ENCODE measurements around the gene CD36.

The CD36 gene

GRCh38 chr7:80637911-80638765, at the start of gene CD36:
CD36 (plus strand) TSS chr7:80638642; CDS start chr7:80646741, 8,099 bp downstream.
- H3K4me1 ChIP-seq (ENCODE audit: control insufficient read depth, insufficient read depth, low read length) = no peaks in the 10 kb centered on the region
- H3K9ac ChIP-seq (ENCODE audit: low read length in 2 of 2) = no peak within 1 kb of the TSS
- no peaks in the 10 kb centered on the region for H3K9me3 ChIP-seq (ENCODE audit: control insufficient read depth in 2 of 2, low read length in 2 of 2)
- peak within 1 kb of the TSS in 1 of 2 donors; percentile 1 for H3K4me3 ChIP-seq (ENCODE audit: low read length in 2 of 2)
- H3K27ac ChIP-seq (ENCODE audit: low read length) = no peak within 1 kb of the TSS
- H3K27me3 ChIP-seq (ENCODE audit: control insufficient read depth in 1 of 2, insufficient read depth in 2 of 2, low read length in 2 of 2) = no peaks in the 10 kb centered on the region
- no peaks in the 10 kb centered on the region for H3K36me3 ChIP-seq (ENCODE audit: control insufficient read depth in 2 of 2, insufficient read depth in 2 of 2, low read length in 2 of 2)

- Histone ChIP-seq H3K4me3 (ENCODE audit: low read length in 2 of 2) (no peak overlapping the region), H3K4me1 (ENCODE audit: control insufficient read depth, insufficient read depth, low read length) (no peaks in the 10 kb centered on the region), H3K27ac (ENCODE audit: low read length) (no peak overlapping the region), H3K36me3 (ENCODE audit: control insufficient read depth in 2 of 2, insufficient read depth in 2 of 2, low read length in 2 of 2) (no peaks in the 10 kb centered on the region), H3K9me3 (ENCODE audit: control insufficient read depth in 2 of 2, low read length in 2 of 2) (no peaks in the 10 kb centered on the region), H3K9ac (ENCODE audit: low read length in 2 of 2) (no peak overlapping the region), H3K27me3 (ENCODE audit: control insufficient read depth in 1 of 2, insufficient read depth in 2 of 2, low read length in 2 of 2) (no peaks in the 10 kb centered on the region)
Measured at GRCh38 chr7:80589631-80590030, 48.8 kb upstream of the CD36 start.

GRCh38 chr7:80591654-80592053, 46.8 kb upstream of the CD36 start:
- Histone ChIP-seq H3K4me3 (ENCODE audit: low read length in 2 of 2) (no peak overlapping the region), H3K27ac (ENCODE audit: low read length) (no peak overlapping the region), H3K36me3 (ENCODE audit: control insufficient read depth in 2 of 2, insufficient read depth in 2 of 2, low read length in 2 of 2) (no peaks in the 10 kb centered on the region)

GRCh38 chr7:80593869-80594586, 44.4 kb upstream of the CD36 start:
- Histone ChIP-seq H3K4me1 (ENCODE audit: control insufficient read depth, insufficient read depth, low read length) (no peaks in the 10 kb centered on the region), H3K4me3 (ENCODE audit: low read length in 2 of 2) (no peak overlapping the region), H3K9ac (ENCODE audit: low read length in 2 of 2) (no peak overlapping the region), H3K36me3 (ENCODE audit: control insufficient read depth in 2 of 2, insufficient read depth in 2 of 2, low read length in 2 of 2) (no peaks in the 10 kb centered on the region), H3K27me3 (ENCODE audit: control insufficient read depth in 1 of 2, insufficient read depth in 2 of 2, low read length in 2 of 2) (no peaks in the 10 kb centered on the region), H3K27ac (ENCODE audit: low read length) (no peak overlapping the region), H3K9me3 (ENCODE audit: control insufficient read depth in 2 of 2, low read length in 2 of 2) (no peaks in the 10 kb centered on the region)

More at GRCh38 chr7:80591654-80592053, 46.8 kb upstream of the CD36 start:
- Histone ChIP-seq H3K4me1 (ENCODE audit: control insufficient read depth, insufficient read depth, low read length) (no peaks in the 10 kb centered on the region), H3K9ac (ENCODE audit: low read length in 2 of 2) (no peak overlapping the region), H3K9me3 (ENCODE audit: control insufficient read depth in 2 of 2, low read length in 2 of 2) (no peaks in the 10 kb centered on the region), H3K27me3 (ENCODE audit: control insufficient read depth in 1 of 2, insufficient read depth in 2 of 2, low read length in 2 of 2) (no peaks in the 10 kb centered on the region)

GRCh38 chr7:80596933-80597517, 41.4 kb upstream of the CD36 start:
- Histone ChIP-seq H3K4me1 (ENCODE audit: control insufficient read depth, insufficient read depth, low read length) (no peaks in the 10 kb centered on the region), H3K36me3 (ENCODE audit: control insufficient read depth in 2 of 2, insufficient read depth in 2 of 2, low read length in 2 of 2) (no peaks in the 10 kb centered on the region), H3K4me3 (ENCODE audit: low read length in 2 of 2) (no peak overlapping the region), H3K27ac (ENCODE audit: low read length) (no peak overlapping the region), H3K27me3 (ENCODE audit: control insufficient read depth in 1 of 2, insufficient read depth in 2 of 2, low read length in 2 of 2) (no peaks in the 10 kb centered on the region), H3K9ac (ENCODE audit: low read length in 2 of 2) (no peak overlapping the region), H3K9me3 (ENCODE audit: control insufficient read depth in 2 of 2, low read length in 2 of 2) (no peaks in the 10 kb centered on the region)

GRCh38 chr7:80597875-80598274, 40.6 kb upstream of the CD36 start:
- H3K27ac ChIP-seq (ENCODE audit: low read length) = no peak overlapping the region
- H3K9me3 ChIP-seq (ENCODE audit: control insufficient read depth in 2 of 2, low read length in 2 of 2) = no peaks in the 10 kb centered on the region
- H3K27me3 ChIP-seq (ENCODE audit: control insufficient read depth in 1 of 2, insufficient read depth in 2 of 2, low read length in 2 of 2) = no peaks in the 10 kb centered on the region
- no peak overlapping the region for H3K4me3 ChIP-seq (ENCODE audit: low read length in 2 of 2)
- H3K36me3 ChIP-seq (ENCODE audit: control insufficient read depth in 2 of 2, insufficient read depth in 2 of 2, low read length in 2 of 2) = no peaks in the 10 kb centered on the region
- H3K9ac ChIP-seq (ENCODE audit: low read length in 2 of 2) = no peak overlapping the region
- no peaks in the 10 kb centered on the region for H3K4me1 ChIP-seq (ENCODE audit: control insufficient read depth, insufficient read depth, low read length)

- H3K4me1 ChIP-seq (ENCODE audit: control insufficient read depth, insufficient read depth, low read length) = no peaks in the 10 kb centered on the region
- H3K4me3 ChIP-seq (ENCODE audit: low read length in 2 of 2) = no peak overlapping the region
- H3K27me3 ChIP-seq (ENCODE audit: control insufficient read depth in 1 of 2, insufficient read depth in 2 of 2, low read length in 2 of 2) = no peaks in the 10 kb centered on the region
- H3K27ac ChIP-seq (ENCODE audit: low read length) = no peak overlapping the region
- no peaks in the 10 kb centered on the region for H3K36me3 ChIP-seq (ENCODE audit: control insufficient read depth in 2 of 2, insufficient read depth in 2 of 2, low read length in 2 of 2)
- H3K9me3 ChIP-seq (ENCODE audit: control insufficient read depth in 2 of 2, low read length in 2 of 2) = no peaks in the 10 kb centered on the region
- no peak overlapping the region for H3K9ac ChIP-seq (ENCODE audit: low read length in 2 of 2)
Measured at GRCh38 chr7:80600046-80600445, 38.4 kb upstream of the CD36 start.

- no peaks in the 10 kb centered on the region for H3K9me3 ChIP-seq (ENCODE audit: control insufficient read depth in 2 of 2, low read length in 2 of 2)
- no peaks in the 10 kb centered on the region for H3K27me3 ChIP-seq (ENCODE audit: control insufficient read depth in 1 of 2, insufficient read depth in 2 of 2, low read length in 2 of 2)
- no peak overlapping the region for H3K27ac ChIP-seq (ENCODE audit: low read length)
- H3K36me3 ChIP-seq (ENCODE audit: control insufficient read depth in 2 of 2, insufficient read depth in 2 of 2, low read length in 2 of 2) = no peaks in the 10 kb centered on the region
- no peak overlapping the region for H3K9ac ChIP-seq (ENCODE audit: low read length in 2 of 2)
- no peak overlapping the region for H3K4me3 ChIP-seq (ENCODE audit: low read length in 2 of 2)
- no peaks in the 10 kb centered on the region for H3K4me1 ChIP-seq (ENCODE audit: control insufficient read depth, insufficient read depth, low read length)
Measured at GRCh38 chr7:80601999-80602398, 36.4 kb upstream of the CD36 start.

- no peaks in the 10 kb centered on the region for H3K9me3 ChIP-seq (ENCODE audit: control insufficient read depth in 2 of 2, low read length in 2 of 2)
- H3K4me3 ChIP-seq (ENCODE audit: low read length in 2 of 2) = no peak overlapping the region
- H3K27ac ChIP-seq (ENCODE audit: low read length) = no peak overlapping the region
- H3K9ac ChIP-seq (ENCODE audit: low read length in 2 of 2) = no peak overlapping the region
- no peaks in the 10 kb centered on the region for H3K4me1 ChIP-seq (ENCODE audit: control insufficient read depth, insufficient read depth, low read length)
- H3K27me3 ChIP-seq (ENCODE audit: control insufficient read depth in 1 of 2, insufficient read depth in 2 of 2, low read length in 2 of 2) = no peaks in the 10 kb centered on the region
- no peaks in the 10 kb centered on the region for H3K36me3 ChIP-seq (ENCODE audit: control insufficient read depth in 2 of 2, insufficient read depth in 2 of 2, low read length in 2 of 2)
Measured at GRCh38 chr7:80603940-80604339, 34.5 kb upstream of the CD36 start.

- Histone ChIP-seq H3K27ac (ENCODE audit: low read length) (no peak overlapping the region), H3K9ac (ENCODE audit: low read length in 2 of 2) (no peak overlapping the region), H3K4me1 (ENCODE audit: control insufficient read depth, insufficient read depth, low read length) (no peaks in the 10 kb centered on the region), H3K9me3 (ENCODE audit: control insufficient read depth in 2 of 2, low read length in 2 of 2) (no peaks in the 10 kb centered on the region), H3K4me3 (ENCODE audit: low read length in 2 of 2) (no peak overlapping the region), H3K36me3 (ENCODE audit: control insufficient read depth in 2 of 2, insufficient read depth in 2 of 2, low read length in 2 of 2) (no peaks in the 10 kb centered on the region), H3K27me3 (ENCODE audit: control insufficient read depth in 1 of 2, insufficient read depth in 2 of 2, low read length in 2 of 2) (no peaks in the 10 kb centered on the region)
Measured at GRCh38 chr7:80604436-80604835, 34.0 kb upstream of the CD36 start.
